ENCODE results near the gene SLC35E4.
"Not testable (repeated sequence)": the region's sequence is repeated elsewhere in the genome, so short reads cannot be mapped to it uniquely, and the experiment has no call there.

SLC35E4 gene

DNA sequence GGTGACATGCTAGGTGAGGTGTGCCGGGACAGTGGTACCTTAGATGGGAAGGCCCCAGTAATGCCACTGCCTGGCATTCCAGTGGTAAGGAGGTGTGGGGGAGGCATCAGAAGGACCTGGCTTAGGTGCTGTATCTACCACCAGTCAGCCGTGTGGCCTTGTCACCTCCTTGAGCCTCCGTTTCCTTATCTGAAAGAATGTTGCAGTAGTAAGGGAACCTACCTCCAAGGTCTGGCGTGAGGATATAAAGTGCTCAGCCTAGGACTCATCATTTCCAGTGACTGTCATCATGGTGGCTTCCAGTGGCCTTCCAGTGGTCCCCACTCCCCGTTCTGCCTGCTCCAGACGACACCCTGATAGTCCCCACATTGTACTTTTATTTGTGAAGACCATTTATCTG is 38.9 kb downstream of the SLC35E4 start:
- Histone ChIP-seq H3K36me3 (ENCODE audit: insufficient read depth, low read length) (no peaks in the 10 kb centered on the region), H3K4me1 (ENCODE audit: insufficient read depth, low read length) (no peaks in the 10 kb centered on the region), H3K9ac (ENCODE audit: low read depth, low read length) (no peak overlapping the region), H3K9me3 (ENCODE audit: control insufficient read depth, insufficient read depth, low read length) (no peaks in the 10 kb centered on the region)

DNA sequence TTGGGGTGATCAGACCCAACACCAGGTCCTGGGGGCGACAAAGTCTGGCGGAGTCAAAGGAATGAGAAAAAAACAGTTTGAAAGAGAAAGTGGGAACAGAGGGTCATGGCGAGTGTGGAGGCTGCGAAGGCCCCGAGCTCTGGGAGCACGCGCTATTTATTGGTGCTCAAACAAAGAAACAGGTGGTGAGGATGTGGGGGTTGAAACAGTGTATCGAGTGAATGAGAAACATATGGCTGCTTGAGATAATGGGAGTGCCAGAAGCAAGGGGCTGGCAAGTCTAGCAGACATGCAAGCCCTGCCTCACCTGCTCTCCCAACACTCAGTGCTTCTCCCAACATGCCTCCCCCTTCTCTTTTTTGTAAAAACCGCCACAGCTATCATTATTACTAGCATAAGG is 39.9 kb downstream of the SLC35E4 start:
- H3K4me1 ChIP-seq (ENCODE audit: insufficient read depth, low read length) = no peaks in the 10 kb centered on the region

DNA sequence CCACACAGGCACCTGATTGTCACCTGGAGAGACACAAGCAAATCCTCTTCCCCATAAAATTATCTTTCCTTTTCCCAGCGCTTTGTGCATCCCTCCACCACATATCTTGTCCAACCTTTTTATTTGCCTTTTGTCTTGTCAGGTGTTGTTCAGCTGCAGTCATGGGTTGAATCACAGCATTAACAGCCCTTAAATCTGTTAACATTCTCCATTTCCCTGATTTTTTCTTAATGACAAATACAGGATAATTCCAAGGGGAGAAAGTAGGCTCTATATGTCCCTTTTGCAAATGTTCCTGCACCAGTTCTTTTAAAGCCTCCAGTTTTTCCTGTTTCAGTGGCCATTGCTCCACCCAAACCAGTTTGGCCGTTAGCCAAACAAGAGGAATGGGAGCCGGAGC is 41.0 kb downstream of the SLC35E4 start:
- H3K9me3 ChIP-seq (ENCODE audit: control insufficient read depth, insufficient read depth, low read length); H3K36me3 ChIP-seq (ENCODE audit: insufficient read depth, low read length); H3K4me1 ChIP-seq (ENCODE audit: insufficient read depth, low read length); H3K9ac ChIP-seq (ENCODE audit: low read depth, low read length): not testable (repeated sequence)

More for the DNA sequence above, 39.9 kb downstream of the SLC35E4 start:
- no peak overlapping the region for H3K9ac ChIP-seq (ENCODE audit: low read depth, low read length)
- no peaks in the 10 kb centered on the region for H3K9me3 ChIP-seq (ENCODE audit: control insufficient read depth, insufficient read depth, low read length)
- no peaks in the 10 kb centered on the region for H3K36me3 ChIP-seq (ENCODE audit: insufficient read depth, low read length)

DNA sequence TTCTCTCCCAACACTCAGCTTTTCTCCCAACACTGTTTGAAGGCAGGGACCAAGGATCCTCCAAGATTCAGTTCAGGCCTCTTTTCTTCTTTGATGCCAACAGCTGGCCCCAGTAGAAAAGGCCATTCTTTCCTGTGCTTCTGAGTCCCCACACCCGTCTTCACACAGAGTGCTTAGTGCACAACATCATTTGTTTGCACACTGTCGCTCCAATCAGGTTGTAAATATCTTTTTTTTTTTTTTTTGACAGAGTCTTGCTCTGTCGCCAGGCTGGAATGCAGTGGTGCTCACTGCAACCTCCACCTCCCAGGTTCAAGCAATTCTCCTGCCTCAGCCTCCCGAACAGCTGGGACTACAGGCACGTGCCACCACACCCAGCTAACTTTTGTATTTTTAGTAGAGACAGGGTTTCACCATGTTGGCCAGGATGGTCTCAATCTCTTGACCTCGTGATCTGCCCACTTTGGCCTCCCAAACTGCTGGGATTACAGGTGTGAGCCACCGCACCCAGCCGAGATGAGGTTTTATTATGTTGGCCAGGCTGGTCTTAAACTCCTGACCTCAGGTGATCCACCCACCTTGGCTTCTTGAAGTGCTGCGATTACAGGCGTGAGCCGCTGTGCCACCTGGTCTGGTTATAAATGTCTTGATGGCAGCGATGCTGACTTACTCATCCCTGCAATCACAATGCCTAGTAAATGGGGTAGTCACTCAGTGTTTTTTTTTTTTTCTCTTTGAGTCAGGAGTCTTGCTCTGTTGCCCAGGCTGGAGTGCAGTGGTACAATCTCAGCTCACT is 44.5 kb downstream of the SLC35E4 start:
- H3K4me1 ChIP-seq (ENCODE audit: insufficient read depth, low read length); H3K36me3 ChIP-seq (ENCODE audit: insufficient read depth, low read length); H3K9me3 ChIP-seq (ENCODE audit: control insufficient read depth, insufficient read depth, low read length); H3K9ac ChIP-seq (ENCODE audit: low read depth, low read length): not testable (repeated sequence)

DNA sequence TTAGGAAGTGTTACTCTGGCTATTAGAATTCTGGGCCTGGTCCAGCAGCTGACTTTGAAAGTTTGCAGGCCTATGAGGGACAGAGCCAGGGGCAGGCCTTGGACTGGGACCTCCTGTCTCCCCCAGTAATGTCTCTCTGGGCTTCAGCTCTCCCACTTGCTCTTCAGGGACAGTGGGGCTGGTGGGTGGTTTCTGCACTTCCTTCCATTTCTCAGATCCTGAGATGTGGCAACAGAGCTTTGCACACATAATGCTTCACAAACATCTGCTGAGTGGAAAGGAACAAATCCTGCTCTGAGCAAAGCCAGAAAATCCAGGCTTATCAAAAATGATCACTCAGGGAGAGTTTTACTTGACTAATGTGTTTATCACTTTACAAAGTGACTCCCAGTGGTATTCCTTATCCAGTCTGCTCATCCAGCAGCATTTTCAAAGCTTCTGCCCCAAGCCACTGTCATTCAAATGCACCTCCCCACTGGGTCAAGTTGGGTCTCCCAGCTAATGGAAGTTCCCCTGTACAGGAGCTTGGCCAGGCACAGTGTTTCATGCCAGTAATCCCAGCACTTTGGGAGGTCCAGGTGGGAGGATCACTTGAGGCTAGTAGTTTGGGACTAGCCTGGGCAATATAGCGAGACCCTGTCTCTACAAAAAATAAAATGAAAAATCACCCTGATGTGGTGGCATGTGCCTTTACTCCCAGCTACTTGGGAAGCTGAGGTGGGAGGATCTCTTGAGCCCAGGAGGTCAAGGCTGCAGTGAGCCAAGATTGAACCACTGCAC is 45.6 kb downstream of the SLC35E4 start:
- no peak overlapping the region for H3K9ac ChIP-seq (ENCODE audit: low read depth, low read length)
- peaks cover 9% of the 10 kb centered on the region; the same call in 1 of the 2 replicates for H3K4me1 ChIP-seq (ENCODE audit: insufficient read depth, low read length)
- H3K9me3 ChIP-seq (ENCODE audit: control insufficient read depth, insufficient read depth, low read length) = no peaks in the 10 kb centered on the region
- H3K36me3 ChIP-seq (ENCODE audit: insufficient read depth, low read length) = no peaks in the 10 kb centered on the region

DNA sequence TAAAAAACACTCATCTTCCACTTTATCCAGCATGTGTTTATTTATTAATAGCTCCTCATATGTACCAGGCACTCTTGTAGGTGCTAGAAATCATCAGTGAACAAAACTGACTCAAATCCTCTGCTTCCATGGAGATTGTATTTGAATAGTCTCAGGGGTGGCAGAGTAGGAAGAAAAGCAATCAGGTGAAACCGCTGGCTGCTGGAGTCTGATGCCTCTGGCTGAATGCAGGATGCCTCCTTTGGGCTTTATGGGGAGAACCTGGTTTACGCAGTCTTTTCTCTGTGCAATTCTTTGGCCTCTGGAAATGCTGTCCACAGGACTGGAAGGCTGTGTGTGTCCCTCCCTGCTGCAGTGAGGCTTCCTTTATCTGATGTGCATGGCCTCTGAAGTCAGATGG is 46.2 kb downstream of the SLC35E4 start:
- no peak overlapping the region for H3K9ac ChIP-seq (ENCODE audit: low read depth, low read length)
- peaks cover 9% of the 10 kb centered on the region; the same call in 1 of the 2 replicates for H3K4me1 ChIP-seq (ENCODE audit: insufficient read depth, low read length)
- no peaks in the 10 kb centered on the region for H3K9me3 ChIP-seq (ENCODE audit: control insufficient read depth, insufficient read depth, low read length)
- H3K36me3 ChIP-seq (ENCODE audit: insufficient read depth, low read length) = no peaks in the 10 kb centered on the region

DNA sequence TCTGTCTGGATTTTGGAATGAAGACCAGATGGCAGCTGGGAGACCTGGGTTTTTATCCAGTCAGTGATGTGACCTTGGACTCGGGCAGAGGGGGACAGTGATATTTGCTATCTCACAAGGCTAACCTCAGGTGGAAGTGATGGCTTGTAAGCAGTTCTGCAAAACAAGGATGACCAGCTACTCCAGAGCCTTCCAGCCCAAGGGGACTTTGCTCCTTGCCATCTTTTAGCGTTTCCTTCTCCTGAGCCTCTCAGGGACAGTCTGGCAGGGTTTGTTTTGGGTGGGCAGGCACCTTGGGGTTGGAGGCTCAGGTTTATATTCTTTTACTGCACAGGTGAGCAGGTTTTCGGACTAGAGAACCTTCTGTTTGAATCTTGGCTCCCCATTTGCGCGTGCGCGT is 49.6 kb downstream of the SLC35E4 start:
- no peaks in the 10 kb centered on the region for H3K9me3 ChIP-seq (ENCODE audit: control insufficient read depth, insufficient read depth, low read length)
- no peak overlapping the region for H3K9ac ChIP-seq (ENCODE audit: low read depth, low read length)
- H3K4me1 ChIP-seq (ENCODE audit: insufficient read depth, low read length) = peaks cover 9% of the 10 kb centered on the region; the same call in 1 of the 2 replicates
- no peaks in the 10 kb centered on the region for H3K36me3 ChIP-seq (ENCODE audit: insufficient read depth, low read length)

DNA sequence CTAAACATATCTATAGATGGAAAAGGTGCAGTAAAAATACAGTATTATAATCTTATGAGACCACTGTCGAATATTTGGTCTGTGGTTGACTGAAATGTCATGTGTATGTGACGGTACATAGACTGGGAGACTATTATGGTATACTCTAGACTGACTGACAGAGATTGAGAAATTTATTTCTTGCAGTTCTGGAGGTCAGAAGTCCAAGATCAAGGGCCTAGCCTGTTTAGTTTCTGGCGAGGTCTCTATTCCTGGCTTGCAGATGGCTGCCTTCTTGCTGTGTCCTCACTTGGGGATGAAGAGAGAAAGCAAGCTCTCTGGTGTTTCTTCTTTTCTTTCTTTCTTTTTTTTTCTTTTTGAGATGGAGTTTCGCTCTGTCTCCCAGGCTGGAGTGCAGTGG is 51.8 kb downstream of the SLC35E4 start:
- no peak overlapping the region for H3K9ac ChIP-seq (ENCODE audit: low read depth, low read length)
- no peaks in the 10 kb centered on the region for H3K4me1 ChIP-seq (ENCODE audit: insufficient read depth, low read length)
- no peaks in the 10 kb centered on the region for H3K36me3 ChIP-seq (ENCODE audit: insufficient read depth, low read length)
- H3K9me3 ChIP-seq (ENCODE audit: control insufficient read depth, insufficient read depth, low read length) = no peaks in the 10 kb centered on the region

DNA sequence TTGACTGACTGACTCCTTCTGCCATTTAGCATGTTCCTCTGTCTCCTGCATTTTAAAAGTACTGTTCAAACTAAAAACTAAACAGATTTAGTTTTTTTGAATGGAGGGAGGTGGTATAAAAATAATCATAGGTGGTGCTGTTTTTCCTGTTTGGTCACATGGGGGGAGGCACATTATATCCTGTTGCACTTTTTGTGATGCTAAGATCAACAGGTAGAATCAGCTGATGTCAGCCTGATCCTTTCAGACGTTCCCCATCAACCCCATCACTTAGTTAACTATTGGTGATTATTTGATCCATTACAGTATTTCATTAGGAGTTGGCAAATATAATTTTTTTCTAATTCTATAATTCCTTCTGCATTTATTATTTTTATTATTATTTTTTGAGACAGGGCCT is 54.0 kb downstream of the SLC35E4 start:
- Histone ChIP-seq H3K36me3 (ENCODE audit: insufficient read depth, low read length) (no peaks in the 10 kb centered on the region), H3K4me1 (ENCODE audit: insufficient read depth, low read length) (no peaks in the 10 kb centered on the region), H3K9me3 (ENCODE audit: control insufficient read depth, insufficient read depth, low read length) (no peaks in the 10 kb centered on the region), H3K9ac (ENCODE audit: low read depth, low read length) (no peak overlapping the region)

DNA sequence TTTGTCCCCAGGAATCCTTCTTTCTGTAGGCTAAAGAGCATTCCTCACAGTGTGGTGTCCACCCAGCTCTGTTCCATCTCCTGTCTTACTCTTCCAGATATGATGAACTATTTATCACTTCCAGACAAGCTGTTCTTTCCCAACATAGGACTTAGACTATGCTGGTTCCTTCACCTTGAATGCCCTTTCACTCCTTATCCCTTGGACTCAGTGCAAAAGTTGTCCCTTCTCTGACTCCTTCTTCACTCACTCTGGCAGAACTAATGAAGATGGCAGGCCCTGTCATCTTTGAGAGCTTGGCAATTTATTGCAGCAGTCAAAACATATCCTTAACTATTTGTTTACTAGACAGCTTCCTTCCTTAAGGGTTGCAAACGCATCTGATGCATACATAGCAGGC is 55.6 kb downstream of the SLC35E4 start:
- H3K9me3 ChIP-seq (ENCODE audit: control insufficient read depth, insufficient read depth, low read length) = no peaks in the 10 kb centered on the region
- no peaks in the 10 kb centered on the region for H3K4me1 ChIP-seq (ENCODE audit: insufficient read depth, low read length)
- H3K36me3 ChIP-seq (ENCODE audit: insufficient read depth, low read length) = no peaks in the 10 kb centered on the region
- H3K9ac ChIP-seq (ENCODE audit: low read depth, low read length) = no peak overlapping the region

DNA sequence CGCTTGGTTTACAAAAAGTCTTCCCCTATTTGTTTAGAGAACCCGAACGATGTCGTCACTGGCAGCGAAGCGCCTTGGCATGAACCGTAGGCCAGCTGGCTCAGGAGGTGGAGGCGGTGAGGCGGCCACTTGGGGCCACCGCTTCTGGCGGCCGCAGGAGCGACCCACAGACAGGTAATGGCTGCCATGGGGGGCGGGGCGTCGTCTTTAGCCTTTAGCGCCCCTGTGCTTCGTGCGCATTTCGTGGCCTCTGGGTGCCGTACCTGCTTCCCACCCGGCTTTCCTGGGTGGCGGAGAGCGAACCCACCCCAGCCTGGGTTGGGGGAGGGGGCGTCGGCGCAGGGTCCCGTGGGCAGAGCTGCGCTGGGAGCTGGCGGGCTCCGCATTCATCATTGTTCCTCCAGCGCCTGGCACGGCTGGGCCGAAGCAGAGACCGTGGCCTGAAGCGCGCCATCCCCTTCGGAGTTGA is 58.6 kb downstream of the SLC35E4 start:
- H3K4me1 ChIP-seq (ENCODE audit: insufficient read depth, low read length) = no peaks in the 10 kb centered on the region
- no peaks in the 10 kb centered on the region for H3K9me3 ChIP-seq (ENCODE audit: control insufficient read depth, insufficient read depth, low read length)
- H3K9ac ChIP-seq (ENCODE audit: low read depth, low read length) = peak overlapping the region; percentile 78
- no peaks in the 10 kb centered on the region for H3K36me3 ChIP-seq (ENCODE audit: insufficient read depth, low read length)

DNA sequence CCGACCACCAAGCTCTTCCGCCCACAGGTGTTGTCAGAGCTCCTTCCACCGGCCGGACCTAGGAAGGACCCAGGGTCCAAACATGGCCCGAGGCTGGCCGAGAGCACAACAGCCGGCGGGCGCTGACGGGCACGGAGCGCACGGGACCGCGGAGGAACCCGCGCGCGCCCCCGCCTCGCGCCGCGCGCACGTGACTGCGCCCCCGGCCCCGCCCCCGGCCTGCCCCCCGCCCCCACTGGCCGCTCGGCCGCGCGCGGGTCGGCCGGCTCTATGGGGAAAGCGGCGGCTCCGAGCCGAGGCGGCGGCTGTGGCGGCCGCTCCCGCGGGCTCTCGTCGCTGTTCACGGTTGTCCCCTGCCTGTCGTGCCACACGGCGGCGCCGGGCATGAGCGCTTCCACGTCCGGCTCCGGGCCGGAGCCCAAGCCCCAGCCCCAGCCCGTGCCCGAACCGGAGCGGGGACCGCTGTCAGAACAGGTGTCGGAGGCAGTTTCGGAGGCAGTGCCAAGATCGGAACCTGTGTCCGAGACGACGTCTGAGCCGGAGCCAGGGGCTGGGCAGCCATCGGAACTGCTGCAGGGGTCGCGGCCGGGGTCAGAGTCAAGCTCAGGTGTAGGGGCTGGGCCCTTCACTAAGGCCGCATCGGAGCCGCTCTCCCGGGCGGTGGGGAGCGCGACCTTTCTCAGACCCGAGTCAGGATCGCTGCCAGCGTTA is 59.2 kb downstream of the SLC35E4 start, which contains the start of gene OSBP2:
Gene OSBP2, plus strand, starts transcription at position 235 of the 711 bp plus-strand sequence. Its CDS starts 36 bp downstream, at position 271.
- no peaks in the 10 kb centered on the region for H3K36me3 ChIP-seq (ENCODE audit: insufficient read depth, low read length)
- no peaks in the 10 kb centered on the region for H3K4me1 ChIP-seq (ENCODE audit: insufficient read depth, low read length)
- H3K9ac ChIP-seq (ENCODE audit: low read depth, low read length) = peak within 1 kb of the TSS; percentile 78
- H3K9me3 ChIP-seq (ENCODE audit: control insufficient read depth, insufficient read depth, low read length) = no peaks in the 10 kb centered on the region

DNA sequence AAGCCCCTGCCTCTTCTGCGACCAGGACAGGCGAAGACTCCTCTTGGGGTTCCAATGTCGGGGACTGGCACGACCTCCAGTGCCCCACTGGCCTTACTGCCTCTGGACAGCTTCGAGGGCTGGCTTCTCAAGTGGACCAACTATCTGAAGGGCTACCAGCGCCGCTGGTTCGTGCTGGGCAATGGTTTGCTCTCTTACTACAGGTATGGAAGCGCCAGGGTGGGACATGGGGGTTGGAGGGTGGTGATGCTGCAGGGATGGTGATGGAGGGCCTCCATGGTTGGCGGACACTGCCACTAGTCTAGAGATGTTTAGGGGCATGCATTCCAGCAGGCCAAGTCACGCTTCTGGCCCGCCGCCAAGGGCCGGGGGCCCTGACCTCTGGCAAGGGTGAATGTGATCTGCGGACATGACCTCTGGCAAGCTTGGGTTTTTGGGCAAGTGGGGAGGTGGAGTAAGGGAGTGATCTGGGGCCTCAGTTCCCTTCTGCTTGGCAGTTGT is 59.8 kb downstream of the SLC35E4 start:
- H3K36me3 ChIP-seq (ENCODE audit: insufficient read depth, low read length) = no peaks in the 10 kb centered on the region
- H3K9ac ChIP-seq (ENCODE audit: low read depth, low read length) = peak overlapping the region; percentile 59
- H3K9me3 ChIP-seq (ENCODE audit: control insufficient read depth, insufficient read depth, low read length) = no peaks in the 10 kb centered on the region
- no peaks in the 10 kb centered on the region for H3K4me1 ChIP-seq (ENCODE audit: insufficient read depth, low read length)
